WI38 (cell line): Measurements from ENCODE around the gene TOMM20.
A peak's percentile ranks its signal among the peaks of the same experiment; 100 is the strongest.

Experiments used
- H3K4me3 ChIP-seq: 2 replicates; pipeline ENCODE4 v1.5.1; 2011; ENCODE audit warnings: low read depth, mild to moderate bottlenecking, control low read depth, low read length
- CTCF ChIP-seq: IDR thresholded peaks from 2 replicates; pipeline ENCODE4 v1.5.1; 2012; ENCODE audit warnings: low read depth, mild to moderate bottlenecking, control low read depth, low read length

Gene TOMM20

GRCh38 chr1:235128456-235129328, at the start of gene TOMM20:
TSS of gene TOMM20 (minus strand) at chr1:235128837. CDS start at chr1:235128715, 122 bp downstream.
- H3K4me3 ChIP-seq: peak within 1 kb of the TSS; percentile 99
- no peak for TF ChIP-seq CTCF

GRCh38 chr1:235176486-235176885, 47.8 kb upstream of the TOMM20 start:
- no peak for TF ChIP-seq CTCF
- H3K4me3 ChIP-seq: no peak overlapping the region

- no peak for TF ChIP-seq CTCF
- no peak overlapping the region for H3K4me3 ChIP-seq
These were observed 41.3 kb upstream of the TOMM20 start for GRCh38 chr1:235169986-235170385.

GRCh38 chr1:235168375-235168774, 39.7 kb upstream of the TOMM20 start:
- no peak for TF ChIP-seq CTCF

GRCh38 chr1:235161685-235162327, 33.2 kb upstream of the TOMM20 start:
- TF ChIP-seq CTCF: no peak

More at GRCh38 chr1:235168375-235168774, 39.7 kb upstream of the TOMM20 start:
- no peak overlapping the region for H3K4me3 ChIP-seq

GRCh38 chr1:235160957-235161684, 32.5 kb upstream of the TOMM20 start, which contains the start of gene RBM34:
TSS of gene RBM34 (minus strand) at chr1:235161250. CDS start at chr1:235161226, 24 bp downstream.
- H3K4me3 ChIP-seq: peak within 1 kb of the TSS; percentile 89
- no peak for TF ChIP-seq CTCF

More at GRCh38 chr1:235161685-235162327, 33.2 kb upstream of the TOMM20 start:
- H3K4me3 ChIP-seq: peak overlapping the region; percentile 89
